ENCODE data around the gene MALRD1.

Gene MALRD1

GRCh38 chr10:19048489-19048888 lies at the start of gene MALRD1:
Gene MALRD1 (plus strand): TSS chr10:19048801. CDS start chr10:19048939, 138 bp downstream.
- DNase-seq, result no peak

DNA sequence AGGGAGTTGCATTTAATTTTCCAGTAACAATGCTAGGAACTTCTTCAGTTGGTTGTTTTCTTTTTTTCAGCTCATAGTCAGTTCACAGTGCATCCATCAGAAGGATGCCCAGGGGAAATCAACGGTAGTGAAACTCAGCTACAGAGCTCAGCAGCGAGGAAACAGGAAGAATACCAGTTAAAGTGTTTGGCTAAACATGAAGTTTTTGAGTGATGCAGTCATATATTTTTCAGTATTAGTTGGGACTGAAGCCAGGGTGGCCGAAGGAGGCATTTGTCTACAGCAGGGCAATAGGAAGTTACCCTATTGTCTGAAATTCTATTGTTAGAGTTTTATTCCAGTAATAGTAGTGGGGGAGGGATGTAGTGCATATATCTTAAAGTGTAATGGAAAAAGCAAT lies 45.3 kb upstream of the MALRD1 start:
- no peak for DNase-seq

DNA sequence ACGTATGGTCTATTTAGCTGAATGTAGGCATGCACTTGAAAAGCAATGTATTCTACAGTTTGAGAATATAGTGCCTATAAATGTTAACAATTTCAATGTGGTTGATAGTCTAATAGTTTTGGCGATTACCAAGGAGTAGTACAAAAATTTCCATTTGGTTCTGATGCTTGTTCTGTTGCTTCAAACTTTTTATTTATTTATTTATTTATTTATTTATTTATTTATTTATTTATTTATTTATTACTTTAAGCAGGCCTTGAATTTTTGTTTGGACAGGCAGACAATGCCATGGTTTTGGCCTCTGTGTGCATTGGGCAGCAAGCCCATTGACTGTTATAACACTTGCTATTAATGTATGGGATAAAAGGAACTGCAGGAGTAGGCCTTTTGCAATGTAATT lies 36.5 kb upstream of the MALRD1 start:
- no peak for DNase-seq

DNA sequence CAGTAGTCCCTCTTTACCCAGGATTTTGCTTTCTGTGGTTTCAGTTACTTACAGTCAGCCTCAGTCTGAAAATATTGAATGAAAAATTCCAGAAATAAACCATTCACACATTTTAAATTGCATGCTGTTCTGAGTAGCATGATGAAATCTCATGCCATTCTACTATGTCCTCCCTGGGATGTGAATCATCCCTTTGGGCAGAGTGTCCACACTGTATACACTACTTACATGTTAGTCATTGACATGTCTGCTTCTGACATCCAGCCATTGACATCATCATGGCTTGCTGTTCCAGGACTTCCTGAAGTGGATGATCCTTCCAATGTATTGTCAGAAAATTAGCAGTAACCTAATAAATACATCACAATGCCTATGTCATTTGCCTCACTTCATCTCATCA lies 34.6 kb upstream of the MALRD1 start:
- no peak for DNase-seq

GRCh38 chr10:19014498-19014897 lies 34.1 kb upstream of the MALRD1 start:
- no peak for DNase-seq

DNA sequence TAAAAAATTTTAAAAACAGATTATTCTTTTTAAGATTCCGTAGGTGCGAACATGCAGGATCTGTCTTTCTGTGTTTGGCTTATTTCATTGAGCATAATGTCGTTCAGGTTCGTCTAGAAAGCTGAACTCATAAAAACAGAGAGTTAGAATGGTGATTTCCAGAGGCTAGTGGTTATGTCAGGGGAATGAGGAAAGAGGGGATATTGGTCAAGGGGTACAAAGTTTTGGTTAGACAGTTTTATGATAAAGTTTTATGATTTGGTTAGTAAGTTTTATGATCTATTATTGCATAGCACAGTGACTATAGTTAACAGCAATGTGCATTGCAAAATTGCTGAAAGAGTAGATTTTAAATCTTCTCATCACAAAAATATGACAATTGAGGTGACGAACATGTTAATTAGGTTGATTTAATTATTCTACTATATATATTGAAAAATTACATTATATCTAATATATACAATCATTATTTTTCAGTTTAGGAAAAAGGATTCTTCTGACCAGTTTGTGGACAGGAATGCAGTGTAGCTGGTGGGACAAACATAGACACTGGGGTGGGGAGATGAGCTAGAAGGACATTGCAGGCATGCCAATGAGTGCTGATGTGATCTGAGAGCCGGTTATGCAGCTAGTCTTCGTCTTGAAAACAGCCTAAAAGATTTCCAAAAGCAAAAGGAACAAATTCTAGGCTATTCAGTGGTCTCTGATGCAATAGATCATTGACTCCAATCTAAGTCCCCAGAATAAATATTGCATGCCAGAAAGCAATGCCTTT lies 31.3 kb upstream of the MALRD1 start:
- DNase-seq, result no peak

- DNase-seq, result no peak
Observed at GRCh38 chr10:19021162-19021561, 27.4 kb upstream of the MALRD1 start.

DNA sequence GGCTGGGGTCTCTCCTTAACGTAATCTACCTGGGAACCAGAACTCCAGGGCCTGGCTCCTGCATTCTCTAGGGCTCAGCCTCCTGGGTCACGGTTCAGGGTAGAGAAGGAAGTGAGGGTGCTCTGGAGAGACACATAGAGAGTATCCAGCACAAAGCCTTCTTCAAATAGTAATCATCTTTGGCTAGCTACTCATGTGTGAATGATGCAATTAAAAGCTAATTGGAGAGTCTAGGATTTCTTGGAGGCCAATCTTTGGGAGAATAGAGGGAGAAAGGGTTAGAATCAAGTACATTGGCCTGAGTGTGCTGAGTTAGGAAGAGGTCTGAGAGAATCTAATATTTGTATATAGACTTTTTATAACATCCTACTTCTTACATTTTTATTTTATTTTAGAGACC lies 24.0 kb upstream of the MALRD1 start:
- no peak for DNase-seq

DNA sequence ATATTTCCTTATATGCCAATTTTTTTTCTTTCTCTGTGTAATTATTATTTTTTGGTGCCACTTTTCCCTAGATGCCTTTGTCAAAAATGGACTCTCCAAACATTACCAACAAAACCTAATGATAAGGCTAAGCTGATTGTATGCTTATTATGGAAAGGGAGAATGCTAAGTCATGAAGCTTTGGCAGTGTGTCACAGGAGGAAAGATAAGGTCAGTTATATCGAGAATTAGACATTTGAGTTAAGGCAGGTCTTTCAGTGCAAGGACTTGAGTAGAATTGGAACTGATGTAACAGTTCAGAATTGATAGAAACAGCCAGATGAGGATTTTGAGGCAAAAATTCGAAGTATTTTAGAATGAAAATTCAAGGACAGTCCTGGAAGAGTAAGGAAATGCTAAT lies 16.8 kb upstream of the MALRD1 start:
- DNase-seq, result no peak

DNA sequence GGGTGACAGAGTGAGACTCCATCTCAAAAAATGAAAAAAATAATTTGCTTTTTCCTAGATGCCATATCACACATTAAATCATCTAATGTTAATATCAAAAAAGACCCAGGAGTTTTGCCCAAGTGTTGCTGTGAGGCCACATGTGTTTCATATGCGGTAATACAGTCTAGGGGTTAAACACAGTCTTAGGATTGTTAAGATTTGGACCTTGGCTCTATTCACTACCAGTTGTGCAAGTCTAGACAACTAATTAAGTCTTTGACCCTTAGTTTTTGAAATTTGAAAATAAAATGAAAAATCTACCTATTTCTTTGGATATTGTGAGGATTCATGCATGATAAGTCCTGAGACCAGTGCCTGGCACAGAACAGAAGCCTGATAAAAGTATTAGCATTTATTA lies 14.9 kb upstream of the MALRD1 start:
- DNase-seq, result no peak

DNA sequence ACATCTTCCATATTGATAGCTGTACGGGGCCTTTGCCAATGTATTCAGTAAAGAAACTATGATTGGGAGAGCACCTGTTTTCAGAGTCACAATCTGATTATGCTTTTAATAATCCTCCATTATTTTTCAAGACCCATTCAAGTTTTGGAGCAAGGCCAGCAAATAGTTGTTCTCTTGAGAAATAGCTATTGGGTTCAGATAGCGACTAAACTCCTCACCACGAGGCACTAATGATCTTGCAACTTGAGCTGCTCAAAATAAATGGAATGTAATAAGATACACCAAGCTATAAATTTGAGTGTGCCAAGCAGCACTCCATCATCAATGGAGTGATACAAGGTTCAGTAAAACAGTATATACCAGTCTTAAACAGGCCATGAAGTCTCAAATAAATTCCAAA lies 7.4 kb upstream of the MALRD1 start:
- no peak for DNase-seq

- DNase-seq, result no peak
Observed at GRCh38 chr10:19043431-19043830, 5.2 kb upstream of the MALRD1 start.

DNA sequence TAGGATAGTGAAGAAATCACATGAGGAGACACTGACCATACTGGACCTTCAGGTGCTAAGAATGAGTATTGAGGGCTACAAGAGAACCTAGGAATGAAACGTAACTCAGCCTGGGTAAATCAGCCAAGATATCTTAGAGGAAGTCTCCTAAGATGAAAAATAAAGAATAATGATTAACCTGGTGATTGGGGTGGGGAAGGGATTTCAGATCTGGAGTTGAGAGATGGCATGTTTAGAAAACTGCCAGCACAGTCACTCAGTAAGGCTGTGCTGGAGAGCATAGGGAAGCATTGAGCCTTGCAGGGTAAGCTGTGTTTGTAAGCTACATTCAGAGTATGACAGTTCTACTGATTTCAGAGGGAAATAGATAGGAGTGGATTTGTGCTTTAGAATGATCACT lies 1.9 kb upstream of the MALRD1 start:
- DNase-seq, result no peak

- no peak for DNase-seq
Observed at GRCh38 chr10:19048891-19049290, 290 bp downstream of the MALRD1 start.

- no peak for DNase-seq
Observed at GRCh38 chr10:19049567-19049966, 966 bp downstream of the MALRD1 start.

DNA sequence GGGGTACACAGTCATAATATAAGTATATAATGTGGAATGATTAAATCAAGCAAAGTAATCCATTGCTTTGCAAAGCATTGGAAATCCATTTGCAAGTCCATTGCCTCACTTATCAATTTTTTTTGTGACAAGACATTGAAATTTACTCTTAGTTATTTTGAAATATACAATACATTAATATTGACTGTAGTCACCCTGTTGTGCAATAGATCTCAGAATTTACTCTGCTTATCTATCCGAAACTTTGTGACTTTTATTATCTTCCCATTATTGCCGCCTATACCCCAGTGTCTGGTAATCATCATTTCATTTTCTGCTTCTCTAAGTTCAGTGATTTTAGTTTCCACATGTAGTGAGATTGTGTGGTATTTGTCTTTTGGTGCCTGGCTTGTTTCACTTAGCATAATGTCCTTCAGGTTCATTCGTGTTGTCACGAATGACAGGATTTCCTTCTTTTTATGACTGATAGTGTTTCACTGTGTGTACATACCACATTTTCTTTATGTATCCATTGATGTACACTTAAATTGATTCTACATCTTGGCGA lies 5.8 kb downstream of the MALRD1 start:
- no peak for DNase-seq

GRCh38 chr10:19058046-19058445 lies 9.4 kb downstream of the MALRD1 start:
- DNase-seq, result no peak

- DNase-seq, result no peak
Observed at GRCh38 chr10:19063986-19064385, 15.4 kb downstream of the MALRD1 start.

DNA sequence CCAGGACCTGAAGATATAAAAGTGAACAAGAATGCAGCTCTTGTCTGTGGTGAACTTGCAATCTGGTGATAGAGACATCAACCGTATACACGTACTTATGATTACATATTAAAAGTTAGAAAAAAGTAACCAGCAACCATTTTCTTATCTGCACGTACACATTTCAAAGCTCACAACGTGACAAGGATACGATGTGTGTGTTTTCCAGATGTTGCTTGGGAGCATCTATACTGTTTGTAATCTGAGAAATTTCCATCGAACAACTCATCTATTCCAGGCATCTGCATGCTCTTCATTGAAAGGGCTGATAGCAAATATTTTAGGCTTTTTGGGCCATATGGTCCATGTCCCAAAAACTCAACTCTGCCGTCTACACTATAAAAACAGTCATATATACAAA lies 23.3 kb downstream of the MALRD1 start:
- no peak for DNase-seq

GRCh38 chr10:19077276-19077675 lies 28.7 kb downstream of the MALRD1 start:
- DNase-seq, result no peak

GRCh38 chr10:19096501-19097073 lies 48.0 kb downstream of the MALRD1 start:
- DNase-seq, result no peak

- DNase-seq, result no peak
Observed at GRCh38 chr10:19097151-19097550, 48.5 kb downstream of the MALRD1 start.

GRCh38 chr10:19098803-19099202 lies 50.2 kb downstream of the MALRD1 start:
- no peak for DNase-seq

DNA sequence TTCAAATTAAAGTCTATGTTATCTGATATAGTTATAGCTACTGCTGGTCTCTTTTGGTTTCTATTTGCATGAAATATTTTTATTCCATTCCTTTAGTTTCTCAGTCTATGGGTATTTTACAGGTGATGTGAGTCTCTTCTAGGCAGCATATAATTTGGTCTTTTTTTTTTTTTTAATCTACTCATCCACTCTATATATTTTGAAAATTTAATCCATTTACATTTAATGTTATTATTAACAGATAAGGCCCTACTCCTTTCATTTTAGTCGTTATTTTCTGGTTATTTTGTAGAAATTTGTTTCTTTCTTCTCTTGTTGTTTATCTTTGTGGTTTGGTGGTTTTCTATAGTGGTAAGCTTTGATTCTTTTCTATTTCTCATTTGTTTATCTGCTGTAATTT lies 58.8 kb downstream of the MALRD1 start:
- DNase-seq, result no peak

Measured in activated gamma-delta T cell treated with Interleukin-2 at 50 U/mL for 16 hours (primary cell).